ENCODE results near the gene GANC.
"Not testable (repeated sequence)": the region's sequence is repeated elsewhere in the genome, so short reads cannot be mapped to it uniquely, and the experiment has no call there.

Gene GANC

GRCh38 chr15:42332331-42332730 lies 59.3 kb downstream of the GANC start:
- Histone ChIP-seq H3K9me3 (replicated peaks in 1 of 11) (peaks cover 29 to 42% (median 36%) of the 10 kb centered on the region in 11 experiments), H3K27ac (no peak overlapping the region), H3K27me3 (no peaks in the 10 kb centered on the region), H3K4me3 (no peak overlapping the region), H3K9ac (no peak overlapping the region), H3K36me3 (peaks cover 23 to 76% (median 57%) of the 10 kb centered on the region in 11 experiments), H4K20me1 (no peaks in the 10 kb centered on the region), H3K4me2 (no peak overlapping the region), H3K4me1 (no peaks in the 10 kb centered on the region)
- no peak for TF ChIP-seq Cebpa-rat (IDR thresholded peaks at IDR 0.05)

DNA sequence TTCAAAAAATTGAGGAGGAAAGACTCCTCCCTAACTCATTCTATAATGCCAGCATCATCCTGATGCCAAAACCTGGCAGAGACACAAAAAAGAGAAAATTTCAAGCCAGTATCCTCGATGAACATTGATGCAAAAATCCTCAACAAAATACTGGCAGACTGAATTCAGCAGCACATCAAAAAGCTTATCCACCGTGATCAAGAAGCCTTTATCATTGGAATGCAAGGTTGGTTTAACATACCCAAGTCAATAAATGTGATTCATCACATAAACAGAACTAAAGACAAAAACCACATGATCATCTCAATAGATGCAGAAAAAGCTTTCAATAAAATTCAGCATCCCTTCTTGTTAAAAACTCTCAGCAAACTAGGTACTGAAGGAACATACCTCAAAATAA lies 62.1 kb downstream of the GANC start:
- H3K27me3 ChIP-seq: no peaks in the 10 kb centered on the region
- H3K36me3 ChIP-seq: peaks cover 17 to 59% (median 43%) of the 10 kb centered on the region in 11 experiments
- peaks cover 29 to 42% (median 36%) of the 10 kb centered on the region in 11 experiments for H3K9me3 ChIP-seq (replicated peaks in 1 of 11)
- H3K27ac ChIP-seq: no peak overlapping the region
- no peak overlapping the region for H3K9ac ChIP-seq
- no peaks in the 10 kb centered on the region for H4K20me1 ChIP-seq
- H3K4me2 ChIP-seq: no peak overlapping the region
- TF ChIP-seq Cebpa-rat (IDR thresholded peaks at IDR 0.05): no peak
- no peak overlapping the region for H3K4me3 ChIP-seq
- H3K4me1 ChIP-seq: peaks cover 0 to 6% (median 0%) of the 10 kb centered on the region in 10 experiments; a peak in 3 of 20 replicates

- not testable (repeated sequence) for H4K20me1 ChIP-seq, H3K4me2 ChIP-seq, H3K4me3 ChIP-seq, H3K27ac ChIP-seq, H3K9ac ChIP-seq, H3K4me1 ChIP-seq, H3K27me3 ChIP-seq
- Histone ChIP-seq H3K9me3 (replicated peaks in 1 of 11) (peaks cover 29 to 42% (median 36%) of the 10 kb centered on the region in 11 experiments), H3K36me3 (peaks cover 17 to 49% (median 32%) of the 10 kb centered on the region in 11 experiments)
Observed at GRCh38 chr15:42336650-42337049, 63.6 kb downstream of the GANC start.

GRCh38 chr15:42337104-42337503 lies 64.1 kb downstream of the GANC start:
- H3K4me2 ChIP-seq, H3K27ac ChIP-seq, H3K9ac ChIP-seq, H3K27me3 ChIP-seq, H4K20me1 ChIP-seq, H3K4me3 ChIP-seq, H3K4me1 ChIP-seq: not testable (repeated sequence)
- H3K9me3 ChIP-seq (replicated peaks in 1 of 11): peaks cover 29 to 42% (median 36%) of the 10 kb centered on the region in 11 experiments
- peaks cover 17 to 49% (median 32%) of the 10 kb centered on the region in 11 experiments for H3K36me3 ChIP-seq

DNA sequence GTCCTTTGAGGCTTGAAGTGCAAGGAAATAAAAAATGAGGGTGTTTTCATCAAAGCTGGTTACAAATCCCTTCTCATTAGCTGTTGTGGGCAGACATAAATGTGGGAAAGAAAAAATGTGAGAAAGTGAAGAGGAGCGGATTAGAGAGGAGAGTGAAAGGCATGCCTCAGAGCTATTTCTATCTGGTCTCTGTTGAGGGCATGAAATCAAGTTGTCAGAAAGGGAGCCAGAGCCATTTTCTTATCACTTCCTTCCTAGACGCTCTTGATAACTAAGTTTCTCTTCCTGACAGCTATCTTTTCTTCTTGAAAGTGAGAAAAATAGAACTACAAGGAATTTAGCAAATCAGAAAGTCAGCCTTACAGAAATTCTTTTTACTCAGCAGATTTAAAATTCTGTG lies 65.5 kb downstream of the GANC start:
- Histone ChIP-seq H3K36me3 (peaks cover 22 to 60% (median 43%) of the 10 kb centered on the region in 11 experiments), H3K4me1 (peaks cover 0 to 6% (median 0%) of the 10 kb centered on the region in 10 experiments; a peak in 3 of 20 replicates), H3K9me3 (replicated peaks in 1 of 11) (peaks cover 29 to 36% (median 35%) of the 10 kb centered on the region in 11 experiments), H3K4me2 (0 out of 22 replicates have a peak overlapping the region, but pooled peaks of 1 of the 11 experiments have one; percentile 14), H3K4me3 (no peak overlapping the region), H3K9ac (no peak overlapping the region), H3K27ac (no peak overlapping the region), H4K20me1 (no peaks in the 10 kb centered on the region), H3K27me3 (no peaks in the 10 kb centered on the region)
- TF ChIP-seq Cebpa-rat (IDR thresholded peaks at IDR 0.05): no peak

DNA sequence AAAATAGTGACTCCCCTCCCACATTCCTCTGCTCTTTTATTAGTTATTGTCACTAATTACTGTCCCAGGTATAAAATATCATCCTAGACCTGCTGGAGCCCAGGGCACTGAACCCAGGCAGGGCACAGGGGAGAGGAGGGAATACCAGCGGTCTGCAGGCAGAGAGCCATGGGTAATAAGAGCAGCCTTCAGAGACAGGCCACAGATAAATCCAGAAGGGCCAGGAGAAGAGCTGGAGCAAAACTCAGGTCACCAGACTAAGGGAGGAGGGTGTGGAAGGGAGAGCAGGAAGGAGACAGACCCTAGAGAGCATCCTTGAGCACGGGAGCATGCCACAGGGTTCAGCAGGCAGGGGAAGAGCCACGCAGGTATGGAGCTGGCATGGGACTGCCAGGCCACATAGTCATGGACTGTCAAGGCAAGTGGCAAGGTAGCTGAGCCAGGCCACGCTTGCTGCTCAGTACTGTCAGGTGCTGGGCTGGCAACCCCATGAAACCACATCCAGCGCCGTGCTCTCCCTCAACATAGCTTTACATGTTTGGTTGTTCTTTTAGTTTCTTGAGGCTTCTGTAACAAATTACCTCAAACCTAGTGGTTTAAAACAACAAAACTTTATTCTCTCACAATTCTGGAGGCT lies 70.7 kb downstream of the GANC start:
- TF ChIP-seq Cebpa-rat (IDR thresholded peaks at IDR 0.05): no peak
- Histone ChIP-seq H3K36me3 (peaks cover 28 to 79% (median 61%) of the 10 kb centered on the region in 11 experiments; a peak in 20 of 22 replicates), H3K4me1 (peaks cover 0 to 15% (median 0%) of the 10 kb centered on the region in 10 experiments; a peak in 4 of 20 replicates), H3K27me3 (no peaks in the 10 kb centered on the region), H4K20me1 (no peaks in the 10 kb centered on the region), H3K9ac (no peak overlapping the region), H3K27ac (no peak overlapping the region; a peak in 1 of 22 replicates), H3K9me3 (replicated peaks in 1 of 11) (no peaks in the 10 kb centered on the region), H3K4me3 (no peak overlapping the region), H3K4me2 (no peak overlapping the region)

DNA sequence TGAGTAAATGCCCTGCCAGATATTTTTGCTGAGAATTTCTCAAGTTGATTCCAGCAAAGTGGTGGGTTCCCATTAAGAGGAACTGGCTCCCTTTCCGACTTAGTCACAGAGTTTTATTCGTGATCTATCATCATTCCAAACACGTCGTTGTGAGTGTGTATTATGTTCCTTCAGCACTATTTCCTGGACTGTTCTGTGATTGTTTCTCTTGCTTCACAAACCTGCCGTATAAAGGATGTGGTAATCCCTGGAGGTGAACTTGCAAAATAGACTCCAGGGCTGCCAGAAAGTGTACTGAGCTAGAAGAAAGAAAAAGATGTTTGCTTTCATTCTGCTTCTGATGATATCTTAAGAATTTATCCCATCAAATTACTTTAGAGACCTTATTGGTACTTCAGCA lies 71.8 kb downstream of the GANC start:
- no peak overlapping the region for H3K4me3 ChIP-seq
- peaks cover 34 to 89% (median 66%) of the 10 kb centered on the region in 11 experiments; a peak in 20 of 22 replicates for H3K36me3 ChIP-seq
- H3K9ac ChIP-seq: no peak overlapping the region
- peaks cover 0 to 14% (median 0%) of the 10 kb centered on the region in 10 experiments; a peak in 4 of 20 replicates for H3K4me1 ChIP-seq
- no peaks in the 10 kb centered on the region for H3K9me3 ChIP-seq (replicated peaks in 1 of 11)
- TF ChIP-seq Cebpa-rat (IDR thresholded peaks at IDR 0.05): peak in 2 of 11 experiments; percentile 17 to 22; a peak in 1 of 22 replicates
- H3K4me2 ChIP-seq: peak overlapping the region in 1 of 11 experiments; percentile 11; a peak in 2 of 22 replicates
- no peak overlapping the region for H3K27ac ChIP-seq
- H3K27me3 ChIP-seq: no peaks in the 10 kb centered on the region
- H4K20me1 ChIP-seq: no peaks in the 10 kb centered on the region

- Histone ChIP-seq H3K36me3 (peaks cover 34 to 96% (median 61%) of the 10 kb centered on the region in 11 experiments; a peak in 20 of 22 replicates), H3K4me2 (peak overlapping the region in 1 of 11 experiments; percentile 21; a peak in 2 of 22 replicates)
Observed at GRCh38 chr15:42345504-42345903, 72.5 kb downstream of the GANC start.

DNA sequence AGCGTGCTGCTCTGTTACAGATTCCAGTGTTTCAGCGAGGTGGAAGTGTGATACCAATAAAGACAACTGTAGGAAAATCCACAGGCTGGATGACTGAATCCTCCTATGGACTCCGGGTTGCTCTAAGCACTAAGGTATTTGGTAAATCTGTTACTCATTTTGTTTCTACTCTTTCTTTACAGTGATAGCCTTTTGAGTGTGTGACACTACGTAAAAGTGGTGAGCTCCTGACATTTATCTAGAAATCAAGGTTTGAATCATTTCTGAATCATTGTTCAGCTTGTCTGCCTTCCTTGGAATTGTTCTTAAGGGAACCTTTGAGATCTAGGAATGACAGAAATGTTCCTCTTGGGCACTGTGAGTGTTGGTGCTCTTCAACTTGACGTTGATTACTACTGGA lies 75.1 kb downstream of the GANC start:
- no peaks in the 10 kb centered on the region for H4K20me1 ChIP-seq
- H3K4me1 ChIP-seq: peaks cover 0 to 14% (median 0%) of the 10 kb centered on the region in 10 experiments; a peak in 4 of 20 replicates
- no peaks in the 10 kb centered on the region for H3K9me3 ChIP-seq (replicated peaks in 1 of 11)
- H3K27ac ChIP-seq: no peak overlapping the region
- H3K4me3 ChIP-seq: no peak overlapping the region
- no peak overlapping the region for H3K9ac ChIP-seq
- H3K4me2 ChIP-seq: no peak overlapping the region
- H3K36me3 ChIP-seq: peaks cover 55 to 100% (median 81%) of the 10 kb centered on the region in 11 experiments
- no peak for TF ChIP-seq Cebpa-rat (IDR thresholded peaks at IDR 0.05)
- H3K27me3 ChIP-seq: no peaks in the 10 kb centered on the region

More at GRCh38 chr15:42345504-42345903, 72.5 kb downstream of the GANC start:
- TF ChIP-seq Cebpa-rat (IDR thresholded peaks at IDR 0.05): no peak
- Histone ChIP-seq H3K9ac (no peak overlapping the region), H3K4me1 (peaks cover 0 to 14% (median 0%) of the 10 kb centered on the region in 10 experiments; a peak in 4 of 20 replicates), H3K27ac (no peak overlapping the region), H3K9me3 (replicated peaks in 1 of 11) (no peaks in the 10 kb centered on the region), H3K4me3 (no peak overlapping the region), H4K20me1 (no peaks in the 10 kb centered on the region), H3K27me3 (no peaks in the 10 kb centered on the region)
